Cardiac septum (tissue), 1 donor: ENCODE data around the gene NDUFS2. TPM values are rescaled to one million over a fixed set of nuclear protein-coding genes. Genes with fewer than 3 reads are reported as not detected.

ENCODE experiments used
- DNase-seq: peaks from one replicate; pipeline ENCODE4 v3.0.0-alpha.2; 2020; ENCODE audit warnings: low spot score
- intact Hi-C: fragments of 100-400 bp; cut with DNase I; formaldehyde crosslinking; loops from one replicate; pipeline ENCODE4 v1.14.0; 2022
- microRNA-seq: library from miRNA; unstranded; fragments of <30 nt; microRNA quantifications from one replicate; pipeline ENCODE4 v1.2.0, GENCODE V29; 2020
- total RNA-seq: library from RNA; stranded (reverse); fragmentation: NEBNext Ultra II Directional; extraction: Animal tissue kit (Norgen Biotek cat#: 25700); gene quantifications from one replicate; pipeline ENCODE4 v1.2.1, GENCODE V29; 2021
- donor health status: DM: no; HTN: no; CAD: no.

Gene NDUFS2
- total RNA-seq, 1 donor from 2014 or later, result 253 TPM

GRCh38 chr1:161260376-161261260 lies 58.5 kb downstream of the NDUFS2 start:
- no peak for DNase-seq
- intact Hi-C loops, result no loop called here

GRCh38 chr1:161261261-161262235 lies 59.4 kb downstream of the NDUFS2 start:
- DNase-seq, result no peak
- intact Hi-C loops, result no loop called here

Small RNA genes within 50 kb of the gene (microRNA-seq; reads per million reads assigned to microRNA genes)
- gene MIR5187, result 1.3 reads per million

Other genes starting within 250 kb of the NDUFS2 start
- not detected for gene ITLN2, start 247.6 kb upstream of the NDUFS2 start, total RNA-seq
- 10.3 TPM for gene F11R, start 181.2 kb upstream of the NDUFS2 start, total RNA-seq
- gene TSTD1, start 163.4 kb upstream of the NDUFS2 start, total RNA-seq, result 12.0 TPM
- gene USF1, start 156.4 kb upstream of the NDUFS2 start, total RNA-seq, result 29.2 TPM
- 2.6 TPM for gene ARHGAP30, start 132.5 kb upstream of the NDUFS2 start, total RNA-seq
- gene NECTIN4, start 112.8 kb upstream of the NDUFS2 start, total RNA-seq, result not detected
- gene KLHDC9, start 104.0 kb upstream of the NDUFS2 start, total RNA-seq, result 10.7 TPM
- 43.1 TPM for gene PFDN2, start 84.3 kb upstream of the NDUFS2 start, total RNA-seq
- gene NIT1, start 84.3 kb upstream of the NDUFS2 start, total RNA-seq, result 31.3 TPM
- gene DEDD, start 69.7 kb upstream of the NDUFS2 start, total RNA-seq, result 28.3 TPM
- gene UFC1, start 48.4 kb upstream of the NDUFS2 start, total RNA-seq, result 73.6 TPM
- gene USP21, start 42.9 kb upstream of the NDUFS2 start, total RNA-seq, result 17.4 TPM
- gene PPOX, start 35.9 kb upstream of the NDUFS2 start, total RNA-seq, result 12.9 TPM
- gene B4GALT3, start 24.9 kb upstream of the NDUFS2 start, total RNA-seq, result 22.2 TPM
- gene ADAMTS4, start 3.3 kb upstream of the NDUFS2 start, total RNA-seq, result 24.0 TPM
- 11.4 TPM for gene FCER1G, start 12.9 kb downstream of the NDUFS2 start, total RNA-seq
- not detected for gene APOA2, start 21.3 kb downstream of the NDUFS2 start, total RNA-seq
- gene TOMM40L, start 23.7 kb downstream of the NDUFS2 start, total RNA-seq, result 34.1 TPM
- gene NR1I3, start 35.8 kb downstream of the NDUFS2 start, total RNA-seq, result not detected
- gene PCP4L1, start 56.4 kb downstream of the NDUFS2 start, total RNA-seq, result 0.38 TPM
- gene MPZ, start 107.6 kb downstream of the NDUFS2 start, total RNA-seq, result 1.5 TPM
- 306 TPM for gene SDHC, start 112.0 kb downstream of the NDUFS2 start, total RNA-seq
- gene CFAP126, start 165.5 kb downstream of the NDUFS2 start, total RNA-seq, result not detected